Eye (tissue), 1 donor: ENCODE results near the gene RHOJ.
"Not testable (repeated sequence)": the region's sequence is repeated elsewhere in the genome, so short reads cannot be mapped to it uniquely, and the experiment has no call there.

Experiments used
- DNase-seq: peaks from one replicate; pipeline ENCODE4 v3.0.0-alpha.2; 2015

Gene RHOJ

GRCh38 chr14:63204407-63205043 is at the start of gene RHOJ:
TSS of gene RHOJ (plus strand) at chr14:63204443. CDS start at chr14:63204870, 427 bp downstream.
- peak; percentile 84 for DNase-seq

- DNase-seq = no peak
Observed at GRCh38 chr14:63155511-63156185, 48.6 kb upstream of the RHOJ start.

- DNase-seq = no peak
Observed at GRCh38 chr14:63157195-63157594, 47.0 kb upstream of the RHOJ start.

GRCh38 chr14:63163306-63163705 is 40.9 kb upstream of the RHOJ start:
- no peak for DNase-seq

GRCh38 chr14:63164108-63164683 is 40.0 kb upstream of the RHOJ start:
- no peak for DNase-seq

GRCh38 chr14:63165267-63165666 is 39.0 kb upstream of the RHOJ start:
- not testable (repeated sequence) for DNase-seq

GRCh38 chr14:63167044-63167443 is 37.2 kb upstream of the RHOJ start:
- no peak for DNase-seq

- DNase-seq = peak; percentile 70
Observed at GRCh38 chr14:63174760-63175191, 29.5 kb upstream of the RHOJ start.

GRCh38 chr14:63175531-63175930 is 28.7 kb upstream of the RHOJ start:
- no peak for DNase-seq

GRCh38 chr14:63178912-63179311 is 25.3 kb upstream of the RHOJ start:
- DNase-seq = no peak

- no peak for DNase-seq
Observed at GRCh38 chr14:63179383-63179782, 24.9 kb upstream of the RHOJ start.

GRCh38 chr14:63180011-63180410 is 24.2 kb upstream of the RHOJ start:
- DNase-seq = no peak

- no peak for DNase-seq
Observed at GRCh38 chr14:63182968-63183367, 21.3 kb upstream of the RHOJ start.

GRCh38 chr14:63186453-63186852 is 17.8 kb upstream of the RHOJ start:
- peak; percentile 24 for DNase-seq

GRCh38 chr14:63191211-63191610 is 13.0 kb upstream of the RHOJ start:
- no peak for DNase-seq

GRCh38 chr14:63192085-63192484 is 12.2 kb upstream of the RHOJ start:
- no peak for DNase-seq

GRCh38 chr14:63193236-63193635 is 11.0 kb upstream of the RHOJ start:
- DNase-seq = no peak

GRCh38 chr14:63200035-63200740 is 4.1 kb upstream of the RHOJ start:
- no peak for DNase-seq

- no peak for DNase-seq
Observed at GRCh38 chr14:63200767-63201166, 3.5 kb upstream of the RHOJ start.

GRCh38 chr14:63203015-63203414 is 1.2 kb upstream of the RHOJ start:
- no peak for DNase-seq

- DNase-seq = peak; percentile 93
Observed at GRCh38 chr14:63203618-63204406, 431 bp upstream of the RHOJ start.

GRCh38 chr14:63205044-63205575 is 867 bp downstream of the RHOJ start:
- DNase-seq = no peak

GRCh38 chr14:63205866-63206265 is 1.6 kb downstream of the RHOJ start:
- DNase-seq = peak; percentile 34
